Measurements from ENCODE around the gene NELL1. TPM values are rescaled to one million over a fixed set of nuclear protein-coding genes. Genes with fewer than 3 reads are reported as not detected.

The NELL1 gene
- total RNA-seq, 1 donor from 2014 or later, result 0.45 TPM

DNA sequence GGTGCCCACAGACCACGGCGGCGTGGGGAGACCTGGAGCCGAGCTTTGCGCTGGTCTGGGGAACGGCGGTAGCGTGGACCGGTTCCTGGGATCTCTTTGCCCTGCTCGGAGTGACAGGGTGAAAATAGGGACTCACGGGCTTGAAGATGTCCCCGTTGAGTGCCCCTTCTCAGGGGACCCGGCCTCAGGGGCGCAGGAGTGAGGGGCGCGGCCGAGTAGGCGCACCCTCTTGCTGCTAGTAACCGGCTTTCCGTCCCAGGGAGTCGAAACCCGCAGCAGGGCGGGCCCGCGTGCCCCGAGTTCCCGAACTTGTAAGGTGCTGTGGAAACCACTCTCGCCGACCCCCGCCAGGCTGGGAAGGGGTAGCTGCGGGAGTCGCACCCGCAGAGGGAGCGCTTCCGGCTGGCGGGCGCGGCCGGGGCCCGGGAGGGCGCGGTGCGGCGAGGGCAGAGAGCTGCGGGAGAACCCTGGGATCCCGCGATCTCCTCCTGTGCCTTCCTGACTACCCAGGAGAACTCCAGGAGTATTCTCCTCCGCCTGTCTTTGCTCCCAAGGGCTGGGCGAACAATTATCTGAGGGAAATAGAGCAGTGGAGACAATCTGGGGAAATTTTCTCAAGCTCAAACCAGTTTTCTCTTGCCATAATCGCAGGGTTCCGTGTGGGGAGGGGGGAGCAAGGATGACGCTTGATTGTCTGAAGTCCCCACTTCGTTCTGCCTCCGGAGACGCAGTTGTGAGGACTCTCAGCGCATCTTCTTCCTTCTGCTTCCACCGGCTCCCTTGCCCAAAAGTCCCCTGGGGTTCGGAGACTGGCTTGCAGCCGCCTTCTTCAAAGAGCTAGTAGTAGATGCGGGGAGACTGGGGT is 666 bp downstream of the NELL1 start:
- DNase-seq (ENCODE audit: low read depth) (no peak), FAIRE-seq (no peak)
- peaks cover 48% of the 10 kb centered on the region for H3K27me3 ChIP-seq (ENCODE audit: insufficient read depth, low read length)
- H3K4me2 ChIP-seq (ENCODE audit: low read length), result peak overlapping the region; percentile 65
- peak overlapping the region; percentile 82 for H3K4me3 Mint-ChIP-seq (ENCODE audit: unreplicated experiment)
- no peaks in the 10 kb centered on the region for H3K4me1 ChIP-seq (ENCODE audit: insufficient read depth, low read length)
- H3K9me3 Mint-ChIP-seq (ENCODE audit: unreplicated experiment), result no peaks in the 10 kb centered on the region
- H2AFZ ChIP-seq (ENCODE audit: low read depth, low read length), result no peak overlapping the region
- peak overlapping the region; percentile 60 for H3K27ac Mint-ChIP-seq (ENCODE audit: unreplicated experiment)
- H3K4me3 ChIP-seq (ENCODE audit: insufficient read depth, low read depth, low read length), result no peak overlapping the region
- peaks cover 4% of the 10 kb centered on the region for H3K4me1 Mint-ChIP-seq (ENCODE audit: low read depth, unreplicated experiment)
- H4K20me1 ChIP-seq (ENCODE audit: insufficient read depth, low read length), result no peaks in the 10 kb centered on the region
- H3K9me3 ChIP-seq (ENCODE audit: insufficient read depth, low read depth, low read length), result no peaks in the 10 kb centered on the region
- H3K36me3 Mint-ChIP-seq (ENCODE audit: low read depth, unreplicated experiment), result no peaks in the 10 kb centered on the region
- no peak overlapping the region for H3K9ac ChIP-seq (ENCODE audit: low read length)
- TF ChIP-seq, protein P1, sequence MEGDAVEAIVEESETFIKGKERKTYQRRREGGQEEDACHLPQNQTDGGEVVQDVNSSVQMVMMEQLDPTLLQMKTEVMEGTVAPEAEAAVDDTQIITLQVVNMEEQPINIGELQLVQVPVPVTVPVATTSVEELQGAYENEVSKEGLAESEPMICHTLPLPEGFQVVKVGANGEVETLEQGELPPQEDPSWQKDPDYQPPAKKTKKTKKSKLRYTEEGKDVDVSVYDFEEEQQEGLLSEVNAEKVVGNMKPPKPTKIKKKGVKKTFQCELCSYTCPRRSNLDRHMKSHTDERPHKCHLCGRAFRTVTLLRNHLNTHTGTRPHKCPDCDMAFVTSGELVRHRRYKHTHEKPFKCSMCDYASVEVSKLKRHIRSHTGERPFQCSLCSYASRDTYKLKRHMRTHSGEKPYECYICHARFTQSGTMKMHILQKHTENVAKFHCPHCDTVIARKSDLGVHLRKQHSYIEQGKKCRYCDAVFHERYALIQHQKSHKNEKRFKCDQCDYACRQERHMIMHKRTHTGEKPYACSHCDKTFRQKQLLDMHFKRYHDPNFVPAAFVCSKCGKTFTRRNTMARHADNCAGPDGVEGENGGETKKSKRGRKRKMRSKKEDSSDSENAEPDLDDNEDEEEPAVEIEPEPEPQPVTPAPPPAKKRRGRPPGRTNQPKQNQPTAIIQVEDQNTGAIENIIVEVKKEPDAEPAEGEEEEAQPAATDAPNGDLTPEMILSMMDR (IDR thresholded peaks at IDR 0.05; ENCODE audit: insufficient read depth, low read depth, low read length), result no peak
- TF ChIP-seq EZH2 (IDR thresholded peaks at IDR 0.05; ENCODE audit: insufficient read depth, low read length), result peak; percentile 80
- H3K27ac ChIP-seq (ENCODE audit: low read depth, low read length), result no peak overlapping the region
- H3K79me2 ChIP-seq (ENCODE audit: insufficient read depth, low read length), result no peaks in the 10 kb centered on the region
- peaks cover 75% of the 10 kb centered on the region for H3K27me3 Mint-ChIP-seq (ENCODE audit: low read depth, unreplicated experiment)
- H3K36me3 ChIP-seq (ENCODE audit: insufficient read depth, low read length), result no peaks in the 10 kb centered on the region

DNA sequence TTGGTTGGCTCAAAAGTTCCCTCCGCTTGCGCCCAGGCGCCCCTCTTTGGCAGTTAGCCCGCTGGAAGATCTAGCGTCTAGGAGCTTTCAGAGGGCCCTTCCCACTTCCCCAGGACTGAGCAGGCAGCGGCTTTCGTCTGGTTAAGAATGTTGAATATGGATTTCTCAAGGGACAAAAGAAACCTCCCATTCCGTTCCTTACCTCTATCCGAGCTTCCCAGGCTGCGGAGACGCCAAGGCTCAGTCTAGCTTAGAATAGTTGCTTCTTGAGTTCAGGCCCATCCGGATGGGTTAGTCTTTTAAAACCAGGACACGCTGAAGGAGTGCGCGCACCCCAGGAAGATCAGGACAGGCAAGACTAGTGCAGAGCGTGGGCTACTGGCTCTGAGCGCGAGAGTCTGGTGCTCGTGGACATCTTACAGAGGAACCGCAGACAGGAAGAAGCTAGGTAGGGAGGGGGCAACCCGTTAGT is 1.6 kb downstream of the NELL1 start:
- Histone ChIP-seq H3K36me3 (ENCODE audit: insufficient read depth, low read length) (no peaks in the 10 kb centered on the region), H3K27ac (ENCODE audit: low read depth, low read length) (no peak overlapping the region), H4K20me1 (ENCODE audit: insufficient read depth, low read length) (no peaks in the 10 kb centered on the region), H3K4me2 (ENCODE audit: low read length) (no peak overlapping the region), H3K4me3 (ENCODE audit: insufficient read depth, low read depth, low read length) (no peak overlapping the region), H3K4me1 (ENCODE audit: insufficient read depth, low read length) (no peaks in the 10 kb centered on the region), H3K79me2 (ENCODE audit: insufficient read depth, low read length) (no peaks in the 10 kb centered on the region), H3K9ac (ENCODE audit: low read length) (no peak overlapping the region), H2AFZ (ENCODE audit: low read depth, low read length) (no peak overlapping the region), H3K9me3 (ENCODE audit: insufficient read depth, low read depth, low read length) (no peaks in the 10 kb centered on the region), H3K27me3 (ENCODE audit: insufficient read depth, low read length) (peaks cover 48% of the 10 kb centered on the region)
- Mint-ChIP-seq H3K9me3 (ENCODE audit: unreplicated experiment) (no peaks in the 10 kb centered on the region), H3K36me3 (ENCODE audit: low read depth, unreplicated experiment) (no peaks in the 10 kb centered on the region), H3K4me3 (ENCODE audit: unreplicated experiment) (no peak overlapping the region), H3K4me1 (ENCODE audit: low read depth, unreplicated experiment) (peaks cover 4% of the 10 kb centered on the region), H3K27me3 (ENCODE audit: low read depth, unreplicated experiment) (peaks cover 72% of the 10 kb centered on the region), H3K27ac (ENCODE audit: unreplicated experiment) (no peak overlapping the region)
- TF ChIP-seq, protein P1 (IDR thresholded peaks at IDR 0.05; ENCODE audit: insufficient read depth, low read depth, low read length), result no peak
- no peak for TF ChIP-seq EZH2 (IDR thresholded peaks at IDR 0.05; ENCODE audit: insufficient read depth, low read length)
- FAIRE-seq (no peak), DNase-seq (ENCODE audit: low read depth) (no peak)

Measured in astrocyte (in vitro differentiated cells and primary cell).